Measurements from ENCODE around the gene SGPP2. TPM values are rescaled to one million over a fixed set of nuclear protein-coding genes. Genes with fewer than 3 reads are reported as not detected.
A peak's percentile ranks its signal among the peaks of the same experiment; 100 is the strongest.

The SGPP2 gene
- total and polyA plus RNA-seq, 2 of the 4 experiments (the other 2 are of a cell fraction), result not detected

DNA sequence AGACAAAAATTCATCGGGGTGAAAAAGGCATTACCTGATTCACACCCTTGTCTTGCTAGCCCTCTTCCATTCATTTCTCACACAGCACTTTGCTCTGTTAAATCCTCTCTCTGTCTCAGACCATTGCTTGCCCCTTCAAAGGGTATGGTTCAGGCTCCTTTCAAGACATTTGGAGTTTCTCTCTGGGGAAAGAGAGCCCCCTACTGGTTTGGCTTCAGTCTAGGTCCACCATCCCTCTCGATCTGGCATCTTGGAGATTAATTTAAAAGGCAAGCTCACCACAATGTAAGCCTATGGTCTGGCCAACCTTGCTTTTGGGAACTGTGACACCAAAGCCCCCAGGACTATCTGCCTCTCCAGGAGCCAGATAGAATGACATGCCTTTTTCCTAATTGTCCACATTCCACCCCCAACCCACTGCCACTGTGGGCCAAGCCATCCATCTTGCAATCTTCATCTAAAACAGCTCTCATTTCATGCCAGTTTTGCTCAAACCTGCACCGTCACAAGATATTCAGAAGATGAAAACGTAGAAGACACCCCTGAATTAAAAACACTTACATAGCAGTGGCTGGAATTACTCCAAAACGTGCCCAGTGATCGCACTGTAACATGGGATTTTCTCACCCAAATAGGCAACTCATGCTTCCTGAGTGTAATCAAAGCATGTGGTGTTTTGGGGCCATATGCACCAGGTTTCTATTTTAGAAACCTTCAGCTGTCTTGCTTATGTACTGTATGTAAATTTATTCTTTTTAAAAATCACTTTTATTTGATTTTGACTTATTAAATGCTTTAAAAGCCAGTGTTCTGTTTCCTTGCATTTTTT lies 137.7 kb downstream of the SGPP2 start:
- H3K4me2 ChIP-seq (ENCODE audit: low read depth, low read length), result no peak overlapping the region
- TF ChIP-seq MAZ (IDR thresholded peaks at IDR 0.05; ENCODE audit: borderline replicate concordance, low read depth, low read length) (no peak), FOS (IDR thresholded peaks at IDR 0.05; ENCODE audit: low read depth, low read length) (no peak), RCOR1 (IDR thresholded peaks at IDR 0.05; ENCODE audit: insufficient replicate concordance, low read length) (no peak), POLR2A (IDR thresholded peaks at IDR 0.05; ENCODE audit: low read depth, low read length) (no peak), CHD1 (IDR thresholded peaks at IDR 0.05; ENCODE audit: low read depth, low read length) (no peak), NFE2L2 (IDR thresholded peaks at IDR 0.05; ENCODE audit: low read depth, low read length) (no peak), MAFK (IDR thresholded peaks at IDR 0.05; ENCODE audit: low read depth, low read length) (no peak), RAD21 (IDR thresholded peaks at IDR 0.05; ENCODE audit: low read length) (peak; percentile 50), BHLHE40 (IDR thresholded peaks at IDR 0.05; ENCODE audit: low read depth, low read length) (no peak), SMC3 (IDR thresholded peaks at IDR 0.05; ENCODE audit: low read depth, low read length) (0 out of 2 replicates have a peak, but pooled peaks have one; percentile 10), RFX5 (IDR thresholded peaks at IDR 0.05; ENCODE audit: low read depth, low read length) (no peak), CEBPB (IDR thresholded peaks at IDR 0.05; ENCODE audit: low read depth, low read length) (no peak), MXI1 (IDR thresholded peaks at IDR 0.05; ENCODE audit: borderline replicate concordance, low read depth, low read length) (no peak)
- TF ChIP-seq, protein P1, sequence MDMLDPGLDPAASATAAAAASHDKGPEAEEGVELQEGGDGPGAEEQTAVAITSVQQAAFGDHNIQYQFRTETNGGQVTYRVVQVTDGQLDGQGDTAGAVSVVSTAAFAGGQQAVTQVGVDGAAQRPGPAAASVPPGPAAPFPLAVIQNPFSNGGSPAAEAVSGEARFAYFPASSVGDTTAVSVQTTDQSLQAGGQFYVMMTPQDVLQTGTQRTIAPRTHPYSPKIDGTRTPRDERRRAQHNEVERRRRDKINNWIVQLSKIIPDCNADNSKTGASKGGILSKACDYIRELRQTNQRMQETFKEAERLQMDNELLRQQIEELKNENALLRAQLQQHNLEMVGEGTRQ (IDR thresholded peaks at IDR 0.05; ENCODE audit: low read depth, low read length), result no peak
- TF ChIP-seq, protein P2, sequence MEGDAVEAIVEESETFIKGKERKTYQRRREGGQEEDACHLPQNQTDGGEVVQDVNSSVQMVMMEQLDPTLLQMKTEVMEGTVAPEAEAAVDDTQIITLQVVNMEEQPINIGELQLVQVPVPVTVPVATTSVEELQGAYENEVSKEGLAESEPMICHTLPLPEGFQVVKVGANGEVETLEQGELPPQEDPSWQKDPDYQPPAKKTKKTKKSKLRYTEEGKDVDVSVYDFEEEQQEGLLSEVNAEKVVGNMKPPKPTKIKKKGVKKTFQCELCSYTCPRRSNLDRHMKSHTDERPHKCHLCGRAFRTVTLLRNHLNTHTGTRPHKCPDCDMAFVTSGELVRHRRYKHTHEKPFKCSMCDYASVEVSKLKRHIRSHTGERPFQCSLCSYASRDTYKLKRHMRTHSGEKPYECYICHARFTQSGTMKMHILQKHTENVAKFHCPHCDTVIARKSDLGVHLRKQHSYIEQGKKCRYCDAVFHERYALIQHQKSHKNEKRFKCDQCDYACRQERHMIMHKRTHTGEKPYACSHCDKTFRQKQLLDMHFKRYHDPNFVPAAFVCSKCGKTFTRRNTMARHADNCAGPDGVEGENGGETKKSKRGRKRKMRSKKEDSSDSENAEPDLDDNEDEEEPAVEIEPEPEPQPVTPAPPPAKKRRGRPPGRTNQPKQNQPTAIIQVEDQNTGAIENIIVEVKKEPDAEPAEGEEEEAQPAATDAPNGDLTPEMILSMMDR (conservative IDR thresholded peaks at IDR 0.05; ENCODE audit: low read depth, low read length), result peak; percentile 47

More for the DNA sequence above, 137.7 kb downstream of the SGPP2 start:
- POLR2A ChIA-PET (ENCODE audit: unreplicated experiment), result no interaction called here
- H3K27me3 ChIP-seq (ENCODE audit: control insufficient read depth, insufficient read depth, low read length), result no peaks in the 10 kb centered on the region
- H2BK5ac ChIP-seq (ENCODE audit: low read depth, low read length, poor library complexity, severe bottlenecking), result no peak overlapping the region
- H2AK9ac ChIP-seq (replicated peaks; ENCODE audit: low read depth, low read length, poor library complexity), result no peak overlapping the region
- H3K56ac ChIP-seq (ENCODE audit: extremely low read depth, insufficient read depth, low read length), result no peak overlapping the region
- no TSS peak for BruUV-seq (replicated peaks)
- no peak overlapping the region for H3K23ac ChIP-seq (ENCODE audit: low read depth, low read length)
- no peaks in the 10 kb centered on the region for H3K9me3 ChIP-seq (ENCODE audit: control insufficient read depth, insufficient read depth, low read length)
- dilution Hi-C loops (cut with HindIII; ENCODE audit: low sequenced_read_pairs, unreplicated experiment), result no loop called here
- no peak overlapping the region for H3K4me3 ChIP-seq (ENCODE audit: insufficient read depth, low read depth, low read length)
- DNase-seq (peak; percentile 22), ATAC-seq (ENCODE audit: low read depth) (peak; percentile 67)
- CTCF ChIA-PET, result interaction anchor here (0.6 to 1.5 kb wide), 9 partner anchors 13 to 538 kb away, joined by 3 to 13 read pairs (median 3); no protein-coding TSS in a partner anchor
- H2BK15ac ChIP-seq (ENCODE audit: low read depth, low read length), result no peak overlapping the region
- 0% methylated on average over 1 of the region's 6 CpGs; no CpG with 5 or more reads in 1 of the 2 experiments for WGBS, 2 experiments (ENCODE audit: extremely low coverage in 2 of 2, insufficient read length in 1 of 2)
- H4K8ac ChIP-seq (ENCODE audit: low read depth in 2 of 2, low read length in 2 of 2), result no peak overlapping the region
- no peak overlapping the region for H2AK5ac ChIP-seq (ENCODE audit: low read depth, low read length)
- H4K91ac ChIP-seq (ENCODE audit: insufficient read depth, low read depth, low read length), result no peak overlapping the region
- H3K9ac ChIP-seq (ENCODE audit: low read depth, low read length), result no peak overlapping the region
- no peak overlapping the region for H3K18ac ChIP-seq (ENCODE audit: low read depth, low read length)
- H3K4me1 ChIP-seq (ENCODE audit: control insufficient read depth, insufficient read depth, low read length), result no peaks in the 10 kb centered on the region
- H3K9me1 ChIP-seq (ENCODE audit: insufficient read depth, low read length), result no peaks in the 10 kb centered on the region; the same call in 1 of the 2 replicates
- no peak overlapping the region for H2AFZ ChIP-seq (replicated peaks; ENCODE audit: low read length, poor library complexity)
- intact Hi-C loops (cut with micrococcal nuclease), result loop anchor here (1.0 kb wide), 2 partner anchors 244 to 505 kb away; no protein-coding TSS in a partner anchor
- peaks cover 2% of the 10 kb centered on the region; the same call in 1 of the 2 replicates for H3K36me3 ChIP-seq (ENCODE audit: control insufficient read depth, insufficient read depth, low read length)
- no peak overlapping the region for H4K5ac ChIP-seq (ENCODE audit: low read depth, low read length)
- H3K4ac ChIP-seq (ENCODE audit: low read depth, low read length), result no peak overlapping the region
- H2BK20ac ChIP-seq (ENCODE audit: low read depth, low read length), result no peak overlapping the region
- H2BK120ac ChIP-seq (ENCODE audit: low read depth, low read length), result no peak overlapping the region
- in situ Hi-C loops (cut with MboI; ENCODE audit: low sequenced_read_pairs), result no loop called here
- H3K27ac ChIP-seq (ENCODE audit: insufficient read depth, low read length), result no peak overlapping the region
- no peak overlapping the region for H3K14ac ChIP-seq (replicated peaks; ENCODE audit: low read depth, low read length)
- H4K20me1 ChIP-seq (ENCODE audit: insufficient read depth, low read length), result no peaks in the 10 kb centered on the region
- H3K79me1 ChIP-seq (ENCODE audit: low read depth in 1 of 2, low read length in 2 of 2), result no peaks in the 10 kb centered on the region

All from IMR-90 (cell line).